Skeletal muscle satellite cell (primary cell): ENCODE results near the gene MBTPS1. TPM values are rescaled to one million over a fixed set of nuclear protein-coding genes. Genes with fewer than 3 reads are reported as not detected.

Source experiments
- H3K27me3 ChIP-seq: 2 replicates; pipeline ENCODE4 v1.7.0; 2013; ENCODE audit warnings: low read length; ENCODE audit not compliant: control insufficient read depth, insufficient read depth
- H3K36me3 ChIP-seq: 2 replicates; pipeline ENCODE4 v1.7.0; 2013; ENCODE audit warnings: mild to moderate bottlenecking, control low read depth, low read length; ENCODE audit not compliant: insufficient read depth
- H3K4me1 ChIP-seq: 2 replicates; pipeline ENCODE4 v1.7.0; 2013; ENCODE audit warnings: low read length; ENCODE audit not compliant: control insufficient read depth, insufficient read depth
- H3K4me2 ChIP-seq: 2 replicates; pipeline ENCODE4 v1.7.0; 2013; ENCODE audit warnings: mild to moderate bottlenecking, low read length
- H3K4me3 ChIP-seq: 2 replicates; pipeline ENCODE4 v1.7.0; 2013; ENCODE audit warnings: low read length
- H3K9ac ChIP-seq: 2 replicates; pipeline ENCODE4 v1.7.0; 2013; ENCODE audit warnings: mild to moderate bottlenecking, low read depth, low read length, moderate library complexity
- H3K9me3 ChIP-seq: replicated peaks from 2 replicates; pipeline ENCODE4 v1.7.0; 2013; ENCODE audit warnings: mild to moderate bottlenecking, control low read depth, low read length
- total RNA-seq: library from RNA; depleted of rRNA; stranded (reverse); fragments of >200 nt; gene quantifications from 2 replicates; pipeline ENCODE4 v1.2.3, GENCODE V29; 2012; rRNA removed

The MBTPS1 gene
- total RNA-seq, result 46.1 and 51.0 TPM in 2 replicates

DNA sequence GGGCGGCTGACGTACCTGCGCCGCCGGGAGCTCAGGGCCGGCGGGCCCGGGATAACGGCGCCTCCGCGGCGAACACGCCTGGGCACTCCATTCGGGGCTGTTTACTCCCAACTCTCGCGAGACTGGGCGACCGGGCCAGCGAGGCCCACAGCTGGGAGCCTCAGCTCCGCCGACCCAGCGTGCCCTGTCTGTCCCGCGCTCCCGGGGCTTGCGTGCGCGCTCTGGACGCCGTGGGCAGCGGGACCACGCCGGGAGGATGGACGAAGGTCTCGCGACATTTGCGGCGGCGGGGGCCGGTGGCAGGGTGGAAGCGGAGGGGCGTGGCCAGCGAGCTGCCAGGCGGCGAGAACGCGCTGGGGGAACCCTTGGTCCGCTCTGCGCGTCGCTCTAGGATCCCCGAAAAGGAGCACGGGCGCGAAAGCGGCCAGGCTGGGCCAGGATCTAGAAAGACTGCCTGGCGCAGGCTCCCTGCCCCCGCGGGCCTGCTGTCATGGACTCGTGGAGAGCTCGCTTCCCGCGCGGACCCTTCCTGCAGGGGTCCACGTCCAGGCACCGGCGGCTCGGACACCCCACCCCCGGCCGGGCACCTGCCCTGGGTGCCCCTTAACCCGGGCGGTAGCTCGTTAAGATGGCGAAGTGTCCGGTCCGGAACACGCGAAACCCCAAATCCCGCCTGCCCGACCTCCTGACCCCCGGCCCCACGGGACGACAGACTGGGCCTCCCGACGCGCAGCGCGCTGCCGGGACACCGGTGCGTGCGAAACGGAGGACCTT, at the start of gene MBTPS1:
Gene MBTPS1, minus strand, starts transcription at position 223 of the 774 bp plus-strand sequence. CDS start 15,159 bp downstream, outside the sequence.
- H3K4me3 ChIP-seq, result peak within 1 kb of the TSS; percentile 95
- peak within 1 kb of the TSS; percentile 89 for H3K4me2 ChIP-seq
- H3K36me3 ChIP-seq, result peaks cover 2% of the 10 kb centered on the region
- H3K27me3 ChIP-seq, result no peaks in the 10 kb centered on the region
- peaks cover 5% of the 10 kb centered on the region for H3K4me1 ChIP-seq
- H3K9me3 ChIP-seq, result no peaks in the 10 kb centered on the region
- peak within 1 kb of the TSS; percentile 97 for H3K9ac ChIP-seq

DNA sequence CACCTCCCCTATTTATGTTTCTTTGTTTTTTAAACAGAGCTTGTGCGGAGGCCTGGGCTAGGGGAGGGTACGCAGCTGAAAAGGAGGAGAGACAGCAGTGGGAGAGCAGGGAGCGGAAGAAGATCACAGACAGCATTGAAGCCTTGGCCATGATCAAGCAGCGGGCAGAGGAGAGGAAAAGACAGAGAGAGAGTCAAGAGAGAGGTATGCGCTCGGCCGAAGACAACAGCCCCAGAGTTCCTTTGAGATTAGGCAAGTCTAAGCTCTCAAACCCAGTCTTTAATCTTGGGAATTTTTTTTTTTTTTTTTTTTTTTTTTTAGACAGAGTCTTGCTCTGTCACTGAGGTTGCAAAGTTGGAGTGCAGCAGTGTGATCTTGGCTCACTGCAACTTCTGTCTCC, 49.0 kb upstream of the MBTPS1 start:
- no peak overlapping the region for H3K4me3 ChIP-seq
- H3K4me1 ChIP-seq, result no peaks in the 10 kb centered on the region
- no peaks in the 10 kb centered on the region for H3K36me3 ChIP-seq
- H3K9me3 ChIP-seq, result no peaks in the 10 kb centered on the region
- peaks cover 54% of the 10 kb centered on the region for H3K27me3 ChIP-seq
- no peak overlapping the region for H3K4me2 ChIP-seq
- H3K9ac ChIP-seq, result no peak overlapping the region

DNA sequence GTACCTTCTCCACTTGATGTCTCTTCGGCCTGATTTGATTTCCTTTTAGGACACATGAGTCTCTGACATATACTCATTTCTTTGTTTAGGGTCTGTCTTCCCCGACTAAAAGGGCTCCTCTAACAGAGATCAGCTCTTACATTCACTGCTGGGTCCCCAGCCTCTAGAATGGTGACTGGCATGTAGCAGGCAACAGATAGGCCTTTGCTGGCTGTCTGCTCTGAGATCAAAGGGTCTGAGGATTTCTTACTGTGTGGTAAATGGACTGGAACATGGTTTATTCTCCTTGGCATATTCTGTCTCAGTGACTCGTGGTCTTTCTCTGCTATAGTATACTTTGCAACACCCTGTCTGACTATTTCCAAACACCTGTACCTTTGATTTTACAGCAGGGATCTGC, 45.1 kb upstream of the MBTPS1 start:
- Histone ChIP-seq H3K27me3 (peaks cover 72% of the 10 kb centered on the region), H3K4me2 (no peak overlapping the region), H3K4me3 (no peak overlapping the region), H3K9me3 (no peaks in the 10 kb centered on the region), H3K36me3 (no peaks in the 10 kb centered on the region), H3K9ac (no peak overlapping the region), H3K4me1 (no peaks in the 10 kb centered on the region)

DNA sequence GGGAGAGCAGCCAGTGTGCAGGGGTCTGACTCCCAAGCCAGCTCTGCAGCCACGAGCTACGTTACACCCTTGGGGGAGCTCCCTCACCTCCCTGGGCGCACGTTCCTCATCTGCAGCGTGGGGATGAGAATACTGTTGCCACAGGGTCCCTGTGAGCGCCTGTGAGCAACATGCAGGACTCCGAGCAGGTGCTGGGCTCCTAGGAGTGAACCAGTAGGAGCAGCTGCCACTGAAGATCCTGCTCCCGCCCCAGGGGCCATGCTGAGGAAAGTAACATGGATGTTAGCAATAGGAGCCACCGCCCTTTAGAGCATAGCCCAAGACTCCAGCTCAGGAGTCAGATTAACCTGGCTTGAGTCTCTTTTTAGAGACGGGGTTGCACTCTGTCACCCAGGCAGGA, 44.3 kb upstream of the MBTPS1 start:
- H3K27me3 ChIP-seq, result peaks cover 67% of the 10 kb centered on the region

DNA sequence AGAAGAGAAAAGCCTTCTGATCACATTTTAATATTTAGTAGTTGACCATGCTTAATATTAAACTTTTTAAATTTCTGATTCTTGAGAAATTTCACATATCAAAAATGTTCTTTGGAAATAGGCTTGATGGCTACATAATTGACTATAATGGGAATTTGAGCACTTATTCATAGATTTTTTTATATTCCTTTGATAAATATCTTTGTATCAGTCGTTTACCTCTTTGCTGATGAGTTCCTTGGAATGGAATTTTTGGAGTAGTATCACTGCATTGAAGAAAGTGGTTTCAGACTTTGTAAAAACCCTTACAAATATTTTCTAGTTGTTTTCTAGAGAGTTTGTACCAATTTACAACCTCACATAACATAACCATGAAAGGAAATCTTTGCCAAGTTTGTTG, 43.1 kb upstream of the MBTPS1 start:
- Histone ChIP-seq H3K27me3 (peaks cover 61% of the 10 kb centered on the region), H3K9ac (no peak overlapping the region), H3K9me3 (no peaks in the 10 kb centered on the region), H3K4me1 (no peaks in the 10 kb centered on the region), H3K4me3 (no peak overlapping the region), H3K36me3 (no peaks in the 10 kb centered on the region), H3K4me2 (no peak overlapping the region)

More for the DNA sequence above, 44.3 kb upstream of the MBTPS1 start:
- Histone ChIP-seq H3K9me3 (no peaks in the 10 kb centered on the region), H3K36me3 (no peaks in the 10 kb centered on the region), H3K4me2 (no peak overlapping the region), H3K4me1 (no peaks in the 10 kb centered on the region), H3K4me3 (no peak overlapping the region), H3K9ac (no peak overlapping the region)

DNA sequence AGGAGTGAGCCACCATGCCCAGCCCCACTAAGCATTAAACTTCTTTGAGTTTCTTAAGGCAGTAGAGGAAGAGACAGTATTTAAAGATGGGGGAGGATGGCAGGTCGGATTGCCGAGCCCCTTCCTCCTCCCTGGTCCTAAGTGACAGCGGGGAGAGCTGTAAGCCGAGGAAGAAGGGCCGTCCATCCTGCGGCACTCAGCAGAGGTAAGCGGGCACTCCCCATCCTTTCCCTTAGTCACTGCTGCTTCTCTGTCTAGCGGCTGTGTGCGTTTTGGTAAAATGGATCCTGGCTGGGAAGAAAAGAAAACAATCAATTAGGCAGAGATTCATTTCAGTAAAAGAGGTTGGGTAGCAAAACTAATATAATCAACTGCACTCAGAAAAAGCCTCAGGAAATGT, 42.3 kb upstream of the MBTPS1 start:
- Histone ChIP-seq H3K9me3 (no peaks in the 10 kb centered on the region), H3K9ac (no peak overlapping the region), H3K4me2 (no peak overlapping the region), H3K4me1 (no peaks in the 10 kb centered on the region), H3K4me3 (no peak overlapping the region), H3K36me3 (no peaks in the 10 kb centered on the region), H3K27me3 (peaks cover 54% of the 10 kb centered on the region)

DNA sequence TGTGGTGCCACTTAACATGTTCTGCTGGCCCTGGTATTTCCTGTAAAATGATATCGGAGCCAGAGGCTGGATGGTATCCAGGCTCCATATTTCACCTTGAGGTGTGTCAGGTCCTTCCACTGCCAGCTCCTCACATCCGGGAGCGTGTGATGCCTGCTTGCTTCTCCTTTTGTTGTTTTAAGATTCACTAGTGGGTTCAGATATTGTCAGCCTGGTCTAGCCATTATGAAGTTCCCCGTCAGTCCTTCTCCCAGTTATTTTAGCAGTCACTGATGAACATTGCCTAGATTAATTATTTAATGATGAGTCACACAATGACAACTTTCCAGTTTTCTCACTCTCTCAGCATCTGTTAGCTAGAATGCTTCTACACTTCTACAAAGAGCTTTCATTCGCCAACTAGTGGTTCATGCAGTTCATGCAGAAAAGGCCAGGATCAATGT, 39.6 kb upstream of the MBTPS1 start:
- Histone ChIP-seq H3K4me3 (no peak overlapping the region), H3K9ac (no peak overlapping the region), H3K9me3 (no peaks in the 10 kb centered on the region), H3K27me3 (peaks cover 44% of the 10 kb centered on the region), H3K4me1 (no peaks in the 10 kb centered on the region), H3K36me3 (no peaks in the 10 kb centered on the region), H3K4me2 (no peak overlapping the region)

DNA sequence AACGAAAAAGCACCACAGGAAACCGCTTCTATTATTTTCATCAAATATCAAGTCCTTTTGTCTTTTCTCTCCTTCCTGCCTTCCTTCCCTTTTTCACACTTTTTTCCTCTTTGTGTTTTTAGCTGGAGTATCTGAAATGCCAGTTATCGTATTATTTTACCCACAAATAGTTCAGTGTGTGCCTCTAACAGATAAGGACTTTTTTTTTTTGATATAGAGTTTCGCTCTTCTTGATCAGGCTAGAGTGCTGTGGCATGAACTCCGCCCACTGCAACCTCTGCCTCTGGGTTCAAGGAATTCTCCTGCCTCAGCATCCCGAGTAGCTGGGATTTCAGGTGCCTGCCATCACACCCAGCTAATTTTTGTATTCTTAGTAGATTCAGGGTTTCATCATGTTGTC, 39.0 kb upstream of the MBTPS1 start:
- H3K4me1 ChIP-seq, result no peaks in the 10 kb centered on the region
- H3K27me3 ChIP-seq, result peaks cover 44% of the 10 kb centered on the region
- no peak overlapping the region for H3K4me2 ChIP-seq
- H3K36me3 ChIP-seq, result no peaks in the 10 kb centered on the region
- no peak overlapping the region for H3K9ac ChIP-seq
- H3K4me3 ChIP-seq, result no peak overlapping the region
- H3K9me3 ChIP-seq, result no peaks in the 10 kb centered on the region

DNA sequence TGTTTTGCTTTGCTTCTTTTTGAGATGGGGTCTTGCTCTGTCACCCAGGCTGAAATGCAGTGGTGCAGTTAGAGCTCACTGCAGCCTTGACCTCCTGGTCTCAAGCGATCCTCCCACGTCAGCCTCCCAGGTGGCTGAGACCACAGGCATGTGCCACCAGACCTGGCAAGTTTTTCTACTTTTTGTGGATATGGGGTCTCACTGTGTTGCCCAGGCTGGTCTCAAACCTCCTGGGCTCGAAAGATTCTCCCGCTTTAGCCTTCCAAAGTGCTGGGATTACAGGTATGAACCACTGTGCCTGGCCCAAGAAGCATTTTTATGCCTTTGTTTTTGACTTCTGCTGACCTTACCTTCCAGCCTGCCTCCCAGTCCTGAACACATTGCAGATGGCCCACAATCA, 38.5 kb upstream of the MBTPS1 start:
- H3K4me3 ChIP-seq, result no peak overlapping the region
- no peaks in the 10 kb centered on the region for H3K9me3 ChIP-seq
- H3K36me3 ChIP-seq, result no peaks in the 10 kb centered on the region
- no peaks in the 10 kb centered on the region for H3K4me1 ChIP-seq
- no peak overlapping the region for H3K4me2 ChIP-seq
- H3K27me3 ChIP-seq, result peaks cover 44% of the 10 kb centered on the region
- no peak overlapping the region for H3K9ac ChIP-seq

DNA sequence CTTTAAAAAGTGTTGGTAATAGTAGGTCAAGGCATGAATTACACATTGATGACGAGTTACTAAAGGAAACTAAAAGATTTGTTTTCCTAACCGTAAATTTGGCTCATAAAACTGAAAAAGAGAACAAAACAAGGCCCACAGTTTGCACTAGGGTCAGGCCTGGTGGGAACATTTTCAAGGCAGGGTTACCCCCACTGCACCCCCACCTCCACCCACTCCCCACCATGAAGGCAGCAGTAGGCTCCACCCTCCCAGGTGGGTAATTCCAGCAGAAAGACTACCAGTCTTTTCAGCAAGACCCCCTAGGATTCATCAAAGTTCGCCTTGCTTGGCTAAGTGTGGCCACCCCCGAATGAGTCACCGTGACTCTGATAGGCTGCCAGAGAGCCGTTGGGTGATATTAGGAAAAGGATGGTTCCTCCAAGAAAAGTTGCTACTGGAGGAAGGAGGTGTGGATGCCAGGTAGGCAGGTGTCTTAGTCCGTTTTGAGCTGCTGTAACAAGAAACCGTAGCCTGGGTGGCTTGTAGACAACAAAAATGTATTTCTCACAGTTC, 37.0 kb upstream of the MBTPS1 start:
- no peak overlapping the region for H3K4me3 ChIP-seq
- no peak overlapping the region for H3K9ac ChIP-seq
- no peaks in the 10 kb centered on the region for H3K4me1 ChIP-seq
- H3K36me3 ChIP-seq, result no peaks in the 10 kb centered on the region
- H3K27me3 ChIP-seq, result peaks cover 33% of the 10 kb centered on the region
- peak overlapping the region; percentile 4 for H3K4me2 ChIP-seq
- H3K9me3 ChIP-seq, result no peaks in the 10 kb centered on the region

DNA sequence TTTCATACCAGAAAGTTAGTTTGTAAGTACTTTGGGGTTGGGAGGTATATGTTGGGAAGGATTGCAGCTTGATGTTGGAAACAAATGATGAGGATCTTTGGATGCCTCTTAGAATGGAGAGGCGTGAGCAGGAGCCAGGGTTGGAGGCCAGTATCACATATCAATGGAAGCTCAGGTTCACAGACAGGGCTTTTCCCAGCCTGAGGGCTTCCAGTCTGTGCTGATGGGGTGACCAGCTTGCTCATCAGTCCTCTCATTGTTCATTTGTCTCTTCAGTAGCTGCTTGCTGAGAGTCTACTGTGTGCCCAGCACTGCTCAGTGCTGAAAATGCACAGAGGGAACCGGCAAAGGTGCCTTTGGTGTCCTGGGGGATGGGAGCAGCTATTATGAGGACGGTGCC, 34.2 kb upstream of the MBTPS1 start:
- Histone ChIP-seq H3K27me3 (peaks cover 33% of the 10 kb centered on the region), H3K4me1 (no peaks in the 10 kb centered on the region), H3K4me3 (no peak overlapping the region), H3K4me2 (no peak overlapping the region), H3K9ac (no peak overlapping the region), H3K36me3 (no peaks in the 10 kb centered on the region), H3K9me3 (no peaks in the 10 kb centered on the region)
